IMR-90 (cell line): ENCODE data around the gene NADK2. TPM values are rescaled to one million over a fixed set of nuclear protein-coding genes. Genes with fewer than 3 reads are reported as not detected.

Experiments
- ATAC-seq: fragments of 200-7000 bp; cut with Tn5 transposase; 2 replicates; pipeline ENCODE4 v1.9.1; 2020; ENCODE audit warnings: low read depth, mild to moderate bottlenecking, moderate library complexity
- BruUV-seq: library from RNA; stranded (reverse); fragments of 400-500 nt; replicated peaks from 2 replicates; lab custom pipeline; 2021; lab: Mats Ljungman, UMichigan
- CTCF ChIA-PET: fragments of 300-600 bp; formaldehyde crosslinking; extraction: SDS; loops from one replicate; lab custom pipeline; 2021; ENCODE audit warnings: antibody characterized with exemption; lab: Yijun Ruan, JAX
- POLR2A ChIA-PET: fragments of 300-600 bp; sonication (Branson Sonifier 250); formaldehyde crosslinking; loops from one replicate; lab custom pipeline; 2022; ENCODE audit warnings: antibody characterized with exemption; ENCODE audit not compliant: unreplicated experiment; lab: Charles Lee
- DNase-seq: peaks from one replicate; pipeline ENCODE4 v3.0.0; 2013
- H2AFZ ChIP-seq: replicated peaks from 2 replicates; pipeline ENCODE3; 2013; ENCODE audit warnings: low read length, mild to moderate bottlenecking; ENCODE audit not compliant: poor library complexity
- H2AK5ac ChIP-seq: 2 replicates; pipeline ENCODE4 v1.6.1; 2013; ENCODE audit warnings: low read depth, low read length, inconsistent platforms
- H2AK9ac ChIP-seq: replicated peaks from 2 replicates; pipeline ENCODE3; 2013; ENCODE audit warnings: mild to moderate bottlenecking, low read depth, low read length, moderate library complexity; ENCODE audit not compliant: poor library complexity
- H2BK120ac ChIP-seq: 2 replicates; pipeline ENCODE4 v1.6.1; 2013; ENCODE audit warnings: low read depth, low read length, inconsistent platforms
- H2BK15ac ChIP-seq: 3 replicates; pipeline ENCODE4 v1.6.1; 2013; ENCODE audit warnings: low read depth, low read length, inconsistent platforms
- H2BK20ac ChIP-seq: 2 replicates; pipeline ENCODE4 v1.6.1; 2013; ENCODE audit warnings: low read depth, mild to moderate bottlenecking, inconsistent platforms, low read length, moderate library complexity
- H2BK5ac ChIP-seq: 2 replicates; pipeline ENCODE4 v1.6.1; 2013; ENCODE audit warnings: mild to moderate bottlenecking, low read depth, low read length, inconsistent platforms; ENCODE audit not compliant: poor library complexity, severe bottlenecking
- H3K14ac ChIP-seq: replicated peaks from 2 replicates; pipeline ENCODE4 v1.6.1; 2013; ENCODE audit warnings: low read depth, low read length, inconsistent platforms
- H3K18ac ChIP-seq: 2 replicates; pipeline ENCODE4 v1.6.1; 2013; ENCODE audit warnings: low read depth, low read length, control low read depth
- H3K23ac ChIP-seq: 2 replicates; pipeline ENCODE4 v1.6.1; 2013; ENCODE audit warnings: low read depth, low read length, inconsistent platforms
- H3K27ac ChIP-seq: 2 replicates; pipeline ENCODE4 v1.5.1; 2013; ENCODE audit warnings: mild to moderate bottlenecking, control low read depth, low read length; ENCODE audit not compliant: insufficient read depth
- H3K27me3 ChIP-seq: 2 replicates; pipeline ENCODE4 v1.6.1; 2013; ENCODE audit warnings: low read length; ENCODE audit not compliant: control insufficient read depth, insufficient read depth
- H3K36me3 ChIP-seq: 2 replicates; pipeline ENCODE4 v1.6.1; 2013; ENCODE audit warnings: low read length, mixed read lengths; ENCODE audit not compliant: control insufficient read depth, insufficient read depth
- H3K4ac ChIP-seq: 2 replicates; pipeline ENCODE4 v1.6.1; 2013; ENCODE audit warnings: low read depth, low read length, inconsistent platforms
- H3K4me1 ChIP-seq: 2 replicates; pipeline ENCODE4 v1.6.1; 2013; ENCODE audit warnings: low read length, mixed read lengths; ENCODE audit not compliant: control insufficient read depth, insufficient read depth
- H3K4me2 ChIP-seq: 2 replicates; pipeline ENCODE4 v1.6.1; 2013; ENCODE audit warnings: low read depth, mild to moderate bottlenecking, control low read depth, low read length, moderate library complexity
- H3K4me3 ChIP-seq: 2 replicates; pipeline ENCODE4 v1.5.1; 2013; ENCODE audit warnings: low read depth, mild to moderate bottlenecking, control low read depth, low read length, moderate library complexity; ENCODE audit not compliant: insufficient read depth
- H3K56ac ChIP-seq: 2 replicates; pipeline ENCODE4 v1.6.1; 2013; ENCODE audit warnings: low read length, inconsistent platforms; ENCODE audit not compliant: insufficient read depth; ENCODE audit errors: extremely low read depth
- H3K79me1 ChIP-seq, 2 experiments: 2 replicates each; pipeline ENCODE4 v1.6.1; 2013; ENCODE audit warnings: low read length in 2 of 2, inconsistent platforms in 1 of 2, low read depth in 1 of 2
- H3K9ac ChIP-seq: 2 replicates; pipeline ENCODE4 v1.6.1; 2013; ENCODE audit warnings: low read depth, low read length, control low read depth
- H3K9me1 ChIP-seq: 2 replicates; pipeline ENCODE4 v1.6.1; 2013; ENCODE audit warnings: low read length, inconsistent platforms; ENCODE audit not compliant: insufficient read depth
- H3K9me3 ChIP-seq: 2 replicates; pipeline ENCODE4 v1.6.1; 2013; ENCODE audit warnings: low read length; ENCODE audit not compliant: control insufficient read depth, insufficient read depth
- H4K20me1 ChIP-seq: 2 replicates; pipeline ENCODE4 v1.6.1; 2013; ENCODE audit warnings: low read length, inconsistent platforms; ENCODE audit not compliant: insufficient read depth
- H4K5ac ChIP-seq: 2 replicates; pipeline ENCODE4 v1.6.1; 2013; ENCODE audit warnings: mild to moderate bottlenecking, low read depth, low read length, control low read depth
- H4K8ac ChIP-seq, 2 experiments: 2 replicates each; pipeline ENCODE4 v1.6.1; 2013; ENCODE audit warnings: low read depth in 2 of 2, low read length in 2 of 2, control low read depth in 1 of 2, inconsistent platforms in 1 of 2
- H4K91ac ChIP-seq: 2 replicates; pipeline ENCODE4 v1.6.1; 2013; ENCODE audit warnings: low read depth, low read length, inconsistent platforms; ENCODE audit not compliant: insufficient read depth
- BHLHE40 ChIP-seq: fragments of 150-350 bp; IDR thresholded peaks from 2 replicates; pipeline ENCODE4 v1.6.1; 2016; ENCODE audit warnings: mild to moderate bottlenecking, low read depth, low read length
- CEBPB ChIP-seq: IDR thresholded peaks from 2 replicates; pipeline ENCODE4 v1.6.1; 2012; ENCODE audit warnings: low read depth, low read length, improper control_type of control experiment
- CHD1 ChIP-seq: IDR thresholded peaks from 2 replicates; pipeline ENCODE4 v1.6.1; 2012; ENCODE audit warnings: low read depth, low read length, improper control_type of control experiment
- CTCF ChIP-seq: conservative IDR thresholded peaks from 2 replicates; pipeline ENCODE4 v1.5.1; 2012; ENCODE audit warnings: mild to moderate bottlenecking, low read depth, low read length, improper control_type of control experiment
- ELK1 ChIP-seq: fragments of 150-350 bp; IDR thresholded peaks from 2 replicates; pipeline ENCODE4 v1.6.1; 2016; ENCODE audit warnings: low read depth, mild to moderate bottlenecking, low read length, moderate library complexity, borderline replicate concordance
- FOS ChIP-seq: fragments of 150-350 bp; IDR thresholded peaks from 2 replicates; pipeline ENCODE4 v1.6.1; 2016; ENCODE audit warnings: low read depth, low read length
- MAFK ChIP-seq: IDR thresholded peaks from 2 replicates; pipeline ENCODE4 v1.6.1; 2012; ENCODE audit warnings: low read depth, low read length, improper control_type of control experiment
- MAZ ChIP-seq: IDR thresholded peaks from 2 replicates; pipeline ENCODE4 v1.6.1; 2012; ENCODE audit warnings: low read depth, mild to moderate bottlenecking, low read length, improper control_type of control experiment, moderate library complexity, borderline replicate concordance
- MXI1 ChIP-seq: IDR thresholded peaks from 2 replicates; pipeline ENCODE4 v1.6.1; 2012; ENCODE audit warnings: low read depth, mild to moderate bottlenecking, low read length, moderate library complexity, borderline replicate concordance
- NFE2L2 ChIP-seq: fragments of 150-350 bp; IDR thresholded peaks from 2 replicates; pipeline ENCODE4 v1.6.1; 2016; ENCODE audit warnings: low read depth, mild to moderate bottlenecking, low read length
- POLR2A ChIP-seq: IDR thresholded peaks from 2 replicates; pipeline ENCODE4 v1.6.1; 2012; ENCODE audit warnings: mild to moderate bottlenecking, low read depth, low read length
- RAD21 ChIP-seq: IDR thresholded peaks from 2 replicates; pipeline ENCODE4 v1.6.1; 2012; ENCODE audit warnings: low read length, improper control_type of control experiment
- RCOR1 ChIP-seq: IDR thresholded peaks from 2 replicates; pipeline ENCODE4 v1.6.1; 2012; ENCODE audit warnings: mild to moderate bottlenecking, low read length, improper control_type of control experiment; ENCODE audit not compliant: insufficient replicate concordance
- RFX5 ChIP-seq: IDR thresholded peaks from 2 replicates; pipeline ENCODE4 v1.8.0; 2012; ENCODE audit warnings: low read depth, mild to moderate bottlenecking, low read length, moderate library complexity
- SMC3 ChIP-seq: fragments of 150-350 bp; IDR thresholded peaks from 2 replicates; pipeline ENCODE4 v1.6.1; 2016; ENCODE audit warnings: low read depth, mild to moderate bottlenecking, antibody characterized with exemption, low read length, moderate library complexity
- USF2 ChIP-seq: fragments of 150-350 bp; IDR thresholded peaks from 2 replicates; pipeline ENCODE4 v1.6.1; 2017; ENCODE audit warnings: mild to moderate bottlenecking, antibody characterized with exemption, low read length, low read depth
- WGBS, 2 experiments: methylation state at CpG; one replicate each; pipeline versions ENCODE4 v1.1.5 to v1.1.7; 2013; ENCODE audit warnings: missing lambda C conversion rate in 2 of 2; ENCODE audit not compliant: insufficient read length in 1 of 2; ENCODE audit errors: extremely low coverage in 2 of 2; 5-methylcytosine and 5-hydroxymethylcytosine counted together
- dilution Hi-C: fragments of 300-500 bp; cut with HindIII; formaldehyde crosslinking; loops from one replicate; pipeline ENCODE4 v1.14.3; 2018; ENCODE audit warnings: low sequenced_read_pairs; ENCODE audit not compliant: unreplicated experiment
- in situ Hi-C: fragments of 300-500 bp; cut with MboI; formaldehyde crosslinking; loops from 3 replicates; pipeline ENCODE4 v1.14.3; 2019; ENCODE audit warnings: low sequenced_read_pairs, inconsistent platforms, mixed read lengths
- intact Hi-C: fragments of 100-400 bp; cut with micrococcal nuclease; formaldehyde crosslinking; loops from 2 replicates; pipeline ENCODE4 v1.10.0; 2022
- polyA plus RNA-seq, 3 experiments: library from polyadenylated mRNA; depleted of rRNA; stranded (reverse); fragments of >200 nt; gene quantifications; 2 replicates each; pipeline ENCODE4 v1.2.3, GENCODE V29; 2012; ENCODE audit warnings: low replicate concordance in 1 of 3
- total RNA-seq: library from RNA; depleted of rRNA; stranded (reverse); fragments of >200 nt; gene quantifications from 2 replicates; pipeline ENCODE4 v1.2.3, GENCODE V29; 2012

NADK2 gene
- total and polyA plus RNA-seq, 2 of the 4 experiments (the other 2 are of a cell fraction) = 7.4 to 17.4 TPM

- H4K20me1 ChIP-seq = no peaks in the 10 kb centered on the region
- peaks cover 3% of the 10 kb centered on the region; the same call in 1 of the 2 replicates for H3K4me1 ChIP-seq
- peaks cover 3 to 8% of the 10 kb centered on the region in 2 experiments; a peak in 3 of 4 replicates for H3K79me1 ChIP-seq
- no peak overlapping the region for H3K4me2 ChIP-seq
- H2BK15ac ChIP-seq = no peak overlapping the region
- H2AFZ ChIP-seq = no peak overlapping the region
- no peaks in the 10 kb centered on the region for H3K27me3 ChIP-seq
- no peak overlapping the region for H2AK5ac ChIP-seq
- H2BK5ac ChIP-seq = no peak overlapping the region
- no peak overlapping the region for H2BK120ac ChIP-seq
- no peak overlapping the region for H4K5ac ChIP-seq
- H3K56ac ChIP-seq = no peak overlapping the region
- intact Hi-C loops = loop anchor here (5.0 kb wide), 1 partner anchor 193 kb away; no protein-coding TSS in a partner anchor
- no peak for DNase-seq
- H3K14ac ChIP-seq = no peak overlapping the region
- peaks cover under 1% of the 10 kb centered on the region; the same call in 1 of the 2 replicates for H3K36me3 ChIP-seq
- no peaks in the 10 kb centered on the region for H3K9me3 ChIP-seq
- H3K27ac ChIP-seq = no peak overlapping the region
- WGBS, 2 experiments = no CpG with 5 or more reads among the region's 4 CpGs
- no peak overlapping the region for H3K23ac ChIP-seq
- no peak overlapping the region for H4K8ac ChIP-seq
- H2BK20ac ChIP-seq = no peak overlapping the region
- CTCF ChIA-PET = no interaction called here
- no peaks in the 10 kb centered on the region for H3K9me1 ChIP-seq
- no peak overlapping the region for H4K91ac ChIP-seq
- H3K9ac ChIP-seq = no peak overlapping the region
- no peak overlapping the region for H3K4me3 ChIP-seq
- POLR2A ChIA-PET = no interaction called here
- in situ Hi-C loops = no loop called here
- TF ChIP-seq ELK1 (no peak), USF2 (no peak), RFX5 (no peak), CTCF (no peak), RCOR1 (no peak), FOS (no peak), BHLHE40 (no peak), CHD1 (no peak), MAFK (no peak), POLR2A (no peak), RAD21 (no peak), NFE2L2 (no peak), MAZ (no peak), SMC3 (no peak), MXI1 (no peak), CEBPB (no peak)
- BruUV-seq = no TSS peak
- H2AK9ac ChIP-seq = no peak overlapping the region
- dilution Hi-C loops = no loop called here
- H3K4ac ChIP-seq = no peak overlapping the region
- ATAC-seq = no peak
- no peak overlapping the region for H3K18ac ChIP-seq
Observed at GRCh38 chr5:36145311-36145710, 96.4 kb downstream of the NADK2 start.
